GM19025 (cell line): ENCODE measurements around the gene DNPEP.

Experiments used
- ATAC-seq: cut with Tn5 transposase; IDR thresholded peaks from one replicate; pipeline ENCODE4 v1.9.1; 2021; ENCODE audit warnings: mild to moderate bottlenecking, low read depth, moderate library complexity; ENCODE audit not compliant: unreplicated experiment

Gene DNPEP

DNA sequence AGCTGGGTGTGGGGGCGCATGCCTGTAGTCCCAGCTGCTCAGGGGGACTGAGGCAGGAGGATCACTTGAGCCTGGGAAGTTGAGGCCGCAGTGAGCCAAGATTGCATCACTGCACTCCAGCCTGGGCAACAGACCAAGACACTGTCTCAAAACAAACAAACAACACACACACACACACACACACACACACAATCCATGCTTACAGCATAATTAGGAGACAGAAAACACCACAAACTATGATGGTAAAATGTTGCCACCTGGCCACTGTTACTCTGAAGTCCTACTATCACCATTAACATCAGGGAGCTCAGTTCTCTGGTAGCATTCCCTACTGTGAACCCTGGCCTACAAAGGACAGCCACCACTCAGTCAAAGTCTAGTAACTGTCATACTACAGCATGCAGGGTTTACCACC is 18.3 kb downstream of the DNPEP start:
- no peak for ATAC-seq

DNA sequence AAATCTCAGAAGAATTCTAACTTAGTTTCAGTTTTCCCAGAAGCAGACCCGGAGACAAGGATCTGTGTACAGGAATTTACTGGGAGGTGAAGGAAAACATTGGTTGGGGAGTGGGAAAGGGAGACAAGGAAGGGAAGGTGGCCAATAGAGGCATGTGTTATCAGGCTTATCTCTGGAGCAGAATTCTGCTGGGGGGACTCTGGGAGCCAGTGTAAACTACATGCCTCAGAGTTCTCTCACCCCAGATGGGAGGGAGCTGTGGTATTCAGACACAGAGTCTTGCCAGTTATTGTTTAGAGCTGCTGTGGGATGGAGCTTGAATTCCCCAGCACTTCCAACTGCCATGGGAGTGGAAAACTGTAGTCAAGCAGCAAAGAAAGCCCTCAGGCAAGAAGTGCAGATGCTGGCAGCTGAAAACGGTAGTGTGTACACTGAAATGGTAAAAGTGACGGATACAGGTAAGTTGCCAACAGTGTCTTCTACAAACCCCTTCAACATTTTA is 19.0 kb downstream of the DNPEP start:
- ATAC-seq: no peak

DNA sequence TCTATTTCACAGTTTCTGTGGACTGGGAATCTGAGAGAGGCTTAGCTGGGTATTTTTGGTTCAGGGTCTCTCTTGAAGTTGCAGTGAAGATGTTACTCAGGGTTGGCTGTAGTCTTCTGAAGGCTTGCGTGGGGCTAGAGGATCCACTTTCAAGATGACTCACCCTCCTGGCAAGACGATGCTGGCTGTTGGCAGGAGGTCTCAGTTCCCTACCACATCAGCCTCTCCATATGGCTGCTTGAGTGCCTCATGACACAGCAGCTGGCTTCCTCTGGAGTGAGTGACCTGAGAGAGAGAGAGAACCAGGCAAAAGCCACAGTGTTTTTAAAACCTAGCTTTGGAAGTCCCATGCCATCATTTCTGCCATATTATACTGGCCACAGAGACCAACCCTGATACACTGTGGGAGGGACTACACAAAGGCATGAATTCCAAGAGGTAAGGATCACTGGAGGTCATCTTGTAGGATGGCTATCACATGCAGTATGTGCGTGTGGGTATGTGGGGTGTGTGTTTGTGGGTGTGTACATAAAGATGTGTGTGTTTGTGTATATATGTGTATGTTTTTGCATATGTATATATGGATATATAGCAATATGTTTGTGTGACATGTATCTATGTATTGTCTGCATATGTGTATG is 25.1 kb downstream of the DNPEP start:
- ATAC-seq: peak; percentile 74

DNA sequence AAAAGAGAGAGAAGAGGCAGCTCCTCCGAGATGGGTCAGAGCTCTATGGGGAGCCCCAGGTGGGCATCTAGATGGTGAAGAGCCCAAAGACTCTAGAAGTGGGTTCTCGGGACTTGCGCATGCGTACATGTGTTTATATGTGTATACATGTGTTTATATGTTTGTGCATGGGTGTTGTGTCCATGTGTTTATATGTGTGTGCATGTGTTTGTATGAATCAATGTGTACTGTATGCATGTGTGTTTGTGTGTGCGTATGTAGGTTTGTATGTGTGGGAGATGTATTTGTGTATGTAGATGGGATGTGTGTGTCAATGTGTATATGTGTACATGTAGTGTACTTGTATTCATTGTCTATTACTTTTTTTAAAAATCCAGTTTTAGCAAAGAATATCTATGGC is 25.6 kb downstream of the DNPEP start:
- ATAC-seq: no peak

DNA sequence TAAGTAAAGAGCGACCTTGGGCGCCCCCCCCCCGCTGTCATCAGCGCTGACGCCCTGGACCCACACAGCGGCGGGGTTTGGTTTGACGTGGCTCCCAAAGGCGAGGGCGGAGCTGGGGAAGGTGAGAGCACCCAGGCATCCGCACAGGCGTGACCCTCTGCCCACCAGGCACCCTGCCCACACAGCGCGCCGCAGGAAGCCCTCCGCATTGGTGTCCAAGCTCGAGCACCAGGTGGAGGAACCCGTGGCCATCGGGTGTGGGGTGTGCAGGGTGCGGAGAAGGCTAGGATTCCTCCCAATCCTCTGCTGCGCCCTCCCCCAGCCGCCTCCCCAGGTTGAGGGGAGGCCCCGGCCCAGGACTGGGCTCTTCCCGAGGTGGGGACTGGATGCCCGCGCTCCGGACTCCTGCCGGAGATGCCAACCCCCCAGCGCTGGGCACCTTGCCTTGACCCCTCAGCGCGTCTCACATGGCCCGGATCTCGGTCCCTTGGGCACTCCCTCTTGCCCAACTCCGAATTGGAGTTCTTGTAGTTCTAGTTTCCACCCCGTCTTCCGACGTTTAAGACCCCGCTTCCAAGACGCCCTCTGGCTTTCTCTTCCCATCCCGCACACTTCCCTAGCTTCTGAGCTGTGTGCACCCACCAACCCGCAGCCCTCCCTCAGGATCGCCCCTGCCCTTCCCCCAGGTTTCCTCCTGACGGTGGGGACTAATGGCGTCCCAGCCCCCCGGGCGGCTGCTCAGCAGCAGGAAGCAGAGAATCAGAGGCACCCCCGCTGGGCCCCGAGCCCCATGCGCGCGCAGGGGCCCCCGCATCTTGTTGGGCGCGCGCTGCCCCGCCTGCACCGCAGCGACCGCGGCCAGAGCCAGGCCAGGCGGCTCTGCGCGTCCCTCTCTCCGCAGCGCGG is 29.3 kb downstream of the DNPEP start:
- ATAC-seq: no peak

DNA sequence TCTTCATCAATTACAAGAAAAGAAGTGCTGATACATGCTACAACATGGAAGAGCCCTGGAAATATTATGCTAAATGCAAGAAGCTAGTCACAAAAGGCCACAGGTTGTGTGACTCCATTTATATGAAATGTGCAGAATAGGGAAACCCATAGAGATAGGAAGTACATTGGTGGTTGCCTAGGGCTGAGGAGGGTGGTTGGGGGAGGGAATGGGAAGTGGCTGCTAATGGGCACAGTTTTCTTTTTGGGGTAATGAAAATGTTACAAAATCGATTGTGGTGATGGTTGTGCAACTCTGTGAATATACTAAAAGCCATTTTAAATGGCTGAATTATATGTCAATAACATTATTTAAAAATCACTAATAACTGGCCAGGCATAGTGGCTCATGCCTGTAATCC is 30.9 kb downstream of the DNPEP start:
- no peak for ATAC-seq

DNA sequence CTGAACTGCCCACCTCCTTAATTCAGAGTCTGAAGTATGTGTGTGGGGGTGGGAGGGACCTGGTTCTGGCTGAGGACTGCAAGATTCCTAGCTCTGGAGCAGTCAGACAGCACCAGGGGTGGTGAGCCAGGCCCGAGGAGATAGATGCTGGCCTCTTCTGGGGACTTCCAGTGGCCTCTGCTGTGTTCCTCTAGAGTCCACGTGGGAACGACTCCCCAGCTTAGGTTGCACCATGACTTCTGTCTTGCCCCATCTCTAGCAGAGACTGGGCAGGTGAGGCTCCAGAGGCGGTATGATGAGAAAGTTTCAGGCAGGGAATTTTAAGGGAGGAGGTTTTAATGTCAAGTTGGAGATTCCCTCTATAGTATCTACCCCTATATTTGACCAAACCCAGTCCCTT is 33.1 kb downstream of the DNPEP start:
- ATAC-seq: no peak

DNA sequence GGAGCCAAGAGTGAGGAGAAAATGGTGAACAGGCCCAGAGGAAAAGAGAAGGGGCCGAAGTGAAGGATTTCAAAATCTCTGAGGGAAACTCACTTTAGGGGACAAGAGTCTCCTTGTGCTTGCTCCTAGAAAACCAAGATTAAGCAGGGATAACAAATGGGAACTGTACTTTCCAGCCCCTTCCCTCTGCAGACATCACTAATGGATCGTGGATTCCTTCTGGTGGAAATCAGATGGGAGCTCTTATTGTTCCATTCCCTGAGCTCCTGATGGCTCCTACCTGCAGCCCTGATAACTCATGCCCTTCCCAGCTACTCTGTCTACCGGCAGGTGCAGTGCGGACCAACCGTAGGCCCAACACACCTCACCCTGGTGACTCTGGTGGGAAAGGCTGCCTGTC is 34.6 kb downstream of the DNPEP start:
- ATAC-seq: no peak

DNA sequence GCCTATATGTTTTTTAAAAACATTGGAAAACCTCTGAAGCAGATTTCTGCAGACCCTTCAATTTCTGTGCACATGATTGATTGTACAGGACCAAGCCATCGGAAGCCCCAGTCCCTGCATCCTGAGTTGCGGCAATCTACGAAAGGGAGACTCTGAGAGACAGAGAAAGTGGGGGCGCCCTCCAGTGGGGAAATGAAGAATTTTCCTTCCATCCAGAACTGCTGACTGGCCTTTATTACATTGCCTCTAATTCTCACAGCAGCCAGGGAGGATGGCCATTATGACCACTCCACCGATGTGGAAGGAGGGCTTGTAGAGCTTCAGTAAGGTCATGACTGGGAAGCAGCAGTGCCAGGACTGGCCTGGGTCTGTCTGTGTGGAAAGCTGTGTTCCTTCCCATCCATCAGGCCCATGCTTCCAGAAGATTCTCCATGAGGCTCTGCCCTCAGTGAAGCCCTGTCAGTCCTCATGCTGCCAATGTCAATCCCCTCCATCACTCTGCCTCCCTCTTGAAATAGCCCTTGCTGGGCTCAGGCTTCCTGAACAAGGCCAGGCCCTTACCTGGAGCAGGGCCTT is 35.2 kb downstream of the DNPEP start:
- no peak for ATAC-seq

DNA sequence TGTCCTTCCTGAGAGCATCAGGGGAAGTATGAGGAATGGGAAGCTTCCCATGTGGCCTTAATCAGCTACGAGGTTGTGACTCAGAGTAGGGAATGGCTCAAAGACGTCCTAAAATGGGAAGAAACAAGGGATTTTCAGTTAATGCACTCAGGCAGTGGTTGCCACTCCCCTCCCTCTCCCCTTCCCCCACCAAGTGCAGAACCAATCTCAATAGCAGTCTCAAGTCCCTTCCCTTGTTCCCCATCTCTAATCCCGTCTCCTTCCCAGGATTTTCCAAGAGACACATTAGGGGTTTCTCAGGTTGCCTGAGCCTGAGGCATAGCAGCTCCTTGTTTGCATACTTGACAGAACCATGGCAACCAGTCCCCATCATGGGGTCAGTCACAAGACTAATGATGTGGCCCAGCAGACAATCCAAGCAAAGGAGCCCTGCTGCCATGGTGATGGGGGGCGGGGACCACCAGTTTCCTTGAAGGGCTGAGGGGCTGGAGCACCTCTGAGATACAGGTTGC is 36.9 kb downstream of the DNPEP start:
- ATAC-seq: no peak

DNA sequence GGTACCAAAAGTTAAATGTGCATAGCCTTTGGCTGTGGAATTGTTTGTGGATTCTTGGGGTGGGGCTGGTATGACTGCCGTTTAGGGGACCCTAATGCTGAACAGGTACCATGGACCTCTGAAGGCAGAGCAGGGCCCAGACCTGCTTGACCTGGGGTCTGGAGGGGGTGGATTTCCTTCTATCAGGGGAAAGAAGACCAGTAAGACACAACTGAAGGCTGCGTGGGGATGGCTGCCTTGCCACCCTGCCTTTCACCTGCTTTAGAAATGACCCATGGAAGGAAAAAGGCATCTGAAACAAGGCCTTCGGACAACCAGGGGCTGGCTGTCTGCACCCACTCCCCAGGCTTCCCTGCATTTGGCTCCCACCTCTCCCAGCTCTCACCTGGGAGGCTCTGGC is 37.5 kb downstream of the DNPEP start:
- ATAC-seq: no peak

DNA sequence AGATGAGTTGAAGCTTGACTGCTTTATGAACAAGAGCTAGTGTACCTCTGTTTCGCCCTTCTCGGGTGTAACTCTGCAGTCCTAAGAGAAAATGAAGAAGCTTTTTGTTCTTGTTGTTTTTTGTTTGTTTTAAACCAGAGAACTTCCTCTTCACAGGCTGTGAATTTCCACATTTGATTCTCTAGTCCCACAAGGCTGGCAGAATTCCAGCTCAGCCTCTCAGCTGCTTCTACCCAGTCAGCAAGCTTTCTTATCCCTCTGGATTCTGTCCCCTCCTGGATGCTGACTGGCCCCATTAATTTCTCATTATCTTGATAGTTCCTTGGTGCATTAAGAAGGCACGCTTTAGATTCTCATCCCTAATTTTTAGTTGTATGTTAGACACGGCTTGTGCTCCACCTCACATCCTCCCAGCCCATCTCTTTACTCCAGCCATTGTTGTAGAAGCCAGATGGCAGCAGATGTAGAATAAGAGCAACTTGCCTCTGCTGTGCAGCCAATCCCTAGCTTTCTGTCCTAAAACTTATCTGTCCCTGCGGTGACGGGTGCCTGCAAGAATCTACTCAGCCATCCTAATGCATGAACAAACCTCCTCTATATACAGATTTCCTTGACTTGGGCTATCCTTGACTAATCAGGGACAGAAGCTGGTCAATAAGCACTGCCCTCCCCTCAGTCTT is 42.8 kb downstream of the DNPEP start:
- ATAC-seq: no peak

DNA sequence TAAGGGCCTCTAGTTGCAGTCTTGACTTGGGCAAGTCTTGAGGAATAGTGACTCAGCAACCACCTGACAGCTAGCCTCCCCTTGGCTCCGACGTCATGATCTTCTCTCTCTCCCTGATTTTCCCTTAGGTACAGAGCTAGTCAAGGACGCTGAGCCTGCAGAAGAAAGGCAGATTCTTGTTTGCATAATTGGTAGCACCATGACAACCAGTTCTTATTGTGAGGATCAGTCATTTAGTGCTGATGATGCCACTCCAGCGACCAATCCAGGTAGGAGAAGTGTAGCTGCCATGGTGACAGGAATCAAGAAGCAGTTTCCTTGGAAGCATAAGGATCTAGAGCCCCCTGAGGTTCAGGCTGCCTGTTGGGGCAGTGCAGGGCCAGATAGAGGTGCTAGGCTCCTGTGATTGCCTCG is 52.3 kb downstream of the DNPEP start:
- ATAC-seq: no peak

DNA sequence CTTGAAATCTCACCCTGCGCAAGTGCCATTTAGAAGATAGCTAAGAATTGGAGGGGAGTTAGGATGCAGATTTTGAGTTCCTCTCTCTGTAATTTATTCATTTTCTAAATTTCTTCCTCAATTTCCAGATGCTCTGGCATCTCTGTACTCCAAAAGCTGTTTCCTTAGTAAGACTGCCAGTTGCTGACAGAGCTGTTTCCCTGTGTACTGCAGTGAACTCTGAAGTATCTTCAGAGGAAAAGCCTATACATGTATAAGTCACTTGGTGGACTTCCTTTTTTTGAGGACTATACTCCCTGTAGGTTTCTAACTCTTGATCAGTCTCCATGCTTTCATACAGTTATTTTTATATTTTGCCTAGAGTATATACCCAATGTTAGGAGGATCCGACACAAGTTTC is 53.6 kb downstream of the DNPEP start:
- no peak for ATAC-seq

DNA sequence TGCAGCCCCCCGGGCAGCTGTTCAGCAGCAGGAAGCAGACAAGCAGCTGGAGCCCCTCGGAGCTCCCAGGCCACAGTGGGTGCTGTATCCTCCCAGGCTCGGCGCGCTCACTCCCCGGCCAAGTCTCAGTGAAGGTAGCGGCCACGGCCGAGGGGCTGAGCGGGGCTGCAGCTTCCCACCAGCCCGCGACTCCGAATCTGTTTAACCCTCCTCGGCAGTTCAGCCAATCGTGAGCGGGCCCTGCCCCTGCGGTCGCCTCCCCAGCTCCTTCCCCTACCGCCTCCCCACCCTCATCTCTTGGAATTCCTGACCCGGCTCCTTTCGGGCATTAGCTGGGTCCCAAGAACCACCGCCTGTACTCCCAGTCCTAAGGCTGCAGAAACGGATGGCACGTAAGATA is 55.2 kb downstream of the DNPEP start, which contains the start of gene RESP18:
RESP18 (minus strand) TSS at position 203 of the 400 bp plus-strand sequence.
- ATAC-seq: no peak

DNA sequence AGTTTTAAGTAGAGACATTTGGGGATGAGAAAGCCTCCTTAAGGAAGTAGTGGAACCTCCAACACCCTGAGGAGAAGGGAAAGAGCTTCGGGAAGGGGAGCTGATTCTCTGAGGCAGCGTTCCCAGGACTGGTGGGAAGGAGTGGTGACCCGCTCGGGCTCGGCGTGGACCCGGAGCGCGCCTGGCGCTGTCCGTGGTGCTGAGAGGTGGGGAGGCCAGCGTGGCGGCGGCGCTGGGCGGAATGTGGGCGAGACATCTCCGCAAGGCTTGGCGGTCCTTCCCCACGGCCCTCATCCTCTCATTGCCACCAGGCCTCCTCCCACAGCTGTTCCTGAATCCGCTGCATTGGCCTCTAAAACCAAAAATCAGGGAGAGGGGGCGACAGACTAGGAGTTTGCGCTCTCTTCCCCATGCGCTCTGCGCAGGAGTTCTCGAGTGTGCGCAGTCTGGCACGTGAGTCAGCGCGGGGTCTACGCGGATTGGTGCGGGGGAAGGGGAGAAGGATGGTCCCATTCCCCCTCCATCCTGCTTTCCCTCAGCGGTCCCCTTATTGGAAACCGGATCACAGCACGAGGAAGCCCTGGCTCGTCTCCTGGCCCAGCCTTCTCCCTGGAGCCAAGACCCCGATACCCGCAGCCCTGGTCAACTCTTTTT is 56.0 kb downstream of the DNPEP start:
- ATAC-seq: no peak

DNA sequence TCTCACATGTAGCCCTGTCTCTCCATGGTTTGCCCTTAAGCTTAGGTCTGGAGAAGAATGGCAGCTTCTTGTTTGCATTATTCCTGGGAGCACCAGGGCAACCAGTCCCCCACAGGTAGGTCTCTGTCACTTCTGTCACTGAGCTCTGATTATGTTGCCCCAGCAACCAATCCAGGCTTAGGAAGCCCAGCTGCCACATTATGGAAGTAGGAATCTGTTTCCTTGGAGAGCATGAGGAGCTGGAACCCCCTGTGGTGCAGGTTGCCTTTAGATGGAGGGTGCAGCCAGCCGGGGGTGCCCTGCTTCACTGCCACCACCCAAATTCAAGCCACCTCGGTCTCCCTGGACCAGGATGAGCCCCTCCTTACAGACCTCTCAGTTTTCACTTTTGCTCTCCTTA is 60.0 kb downstream of the DNPEP start:
- no peak for ATAC-seq

DNA sequence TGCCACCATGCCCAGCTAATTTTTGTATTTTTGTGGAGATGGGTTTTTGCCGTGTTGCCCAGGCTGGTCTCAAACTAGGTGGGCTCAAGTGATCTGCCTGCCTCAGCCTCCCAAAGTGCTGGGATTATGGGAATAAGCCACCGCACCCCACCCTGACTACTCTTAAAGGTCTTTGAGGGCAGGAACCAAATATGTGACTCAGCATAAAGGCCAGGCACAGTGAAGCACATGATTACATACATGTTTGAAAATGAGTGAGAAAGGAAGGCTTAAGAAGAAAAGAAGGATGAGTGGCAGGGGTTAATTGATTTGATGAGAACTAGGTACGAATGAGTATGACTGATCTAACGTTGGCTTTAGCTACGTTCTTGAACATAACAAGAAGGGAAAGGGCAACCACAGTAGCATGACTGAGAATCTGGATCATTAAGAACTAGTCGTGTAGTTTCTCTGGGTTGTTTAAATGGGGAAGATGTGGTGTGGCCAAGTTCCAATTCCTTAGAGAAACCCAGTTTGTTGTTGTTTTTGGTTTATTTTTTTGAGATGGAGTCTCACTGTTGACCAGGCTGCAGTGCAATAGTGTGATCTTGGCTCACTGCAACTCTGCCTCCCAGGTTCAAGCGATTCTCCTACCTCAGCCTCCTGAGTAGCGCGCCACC is 61.9 kb downstream of the DNPEP start:
- no peak for ATAC-seq

DNA sequence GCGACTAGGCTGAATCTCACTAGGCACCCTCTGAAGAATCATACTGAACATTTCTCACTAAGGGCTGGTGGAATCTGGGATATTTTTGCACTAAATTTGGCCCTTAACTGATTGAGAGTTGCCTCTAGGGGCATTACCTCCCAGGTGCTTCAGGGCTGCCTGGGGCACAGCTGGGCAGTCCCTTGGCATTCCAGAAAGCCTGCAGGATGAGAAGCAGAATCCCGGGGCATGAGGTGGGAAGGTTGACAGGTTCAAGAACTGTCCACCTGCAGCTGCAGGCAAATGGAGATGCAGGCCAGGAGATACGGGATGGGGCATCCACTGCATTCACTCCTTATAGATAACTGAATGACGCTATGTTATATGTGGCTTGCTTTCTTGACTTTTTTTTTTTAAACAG is 62.6 kb downstream of the DNPEP start:
- ATAC-seq: no peak

DNA sequence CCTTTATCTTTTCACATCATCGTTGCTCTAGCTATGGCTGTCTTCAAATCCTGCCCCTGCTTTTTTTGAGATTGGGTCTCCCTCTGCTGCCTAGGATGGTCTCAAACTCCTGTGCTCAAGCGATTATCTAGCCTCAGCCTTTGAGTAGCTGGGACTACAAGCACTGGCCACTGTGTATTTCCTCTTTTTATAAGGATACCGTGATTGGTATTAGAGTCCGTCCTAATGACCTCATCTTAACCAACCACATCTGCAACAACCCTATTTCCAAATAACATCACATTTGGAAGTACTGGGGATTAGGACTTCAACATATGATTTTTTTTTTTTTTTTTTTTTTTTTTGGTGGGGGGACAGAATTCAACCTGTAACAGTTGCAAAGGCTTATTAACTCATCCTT is 64.3 kb downstream of the DNPEP start:
- ATAC-seq: no peak
